GM10266 (cell line): Measurements from ENCODE around the gene ACTG2.
"Not testable (repeated sequence)": the region's sequence is repeated elsewhere in the genome, so short reads cannot be mapped to it uniquely, and the experiment has no call there.

Experiments
- DNase-seq: peaks from one replicate; pipeline ENCODE4 v3.0.0; 2012; ENCODE audit errors: extremely low spot score
- TF ChIP-seq, protein P1 (sequence below): IDR thresholded peaks from 2 replicates; pipeline ENCODE4 v1.5.1; 2012; ENCODE audit warnings: mild to moderate bottlenecking, low read depth; ENCODE audit not compliant: control insufficient read depth, insufficient read depth; ENCODE audit errors: missing control alignments

ACTG2 gene

GRCh38 chr2:73886357-73886756 is 6.5 kb upstream of the ACTG2 start:
- peak; percentile 25 for DNase-seq
- TF ChIP-seq, protein P1, sequence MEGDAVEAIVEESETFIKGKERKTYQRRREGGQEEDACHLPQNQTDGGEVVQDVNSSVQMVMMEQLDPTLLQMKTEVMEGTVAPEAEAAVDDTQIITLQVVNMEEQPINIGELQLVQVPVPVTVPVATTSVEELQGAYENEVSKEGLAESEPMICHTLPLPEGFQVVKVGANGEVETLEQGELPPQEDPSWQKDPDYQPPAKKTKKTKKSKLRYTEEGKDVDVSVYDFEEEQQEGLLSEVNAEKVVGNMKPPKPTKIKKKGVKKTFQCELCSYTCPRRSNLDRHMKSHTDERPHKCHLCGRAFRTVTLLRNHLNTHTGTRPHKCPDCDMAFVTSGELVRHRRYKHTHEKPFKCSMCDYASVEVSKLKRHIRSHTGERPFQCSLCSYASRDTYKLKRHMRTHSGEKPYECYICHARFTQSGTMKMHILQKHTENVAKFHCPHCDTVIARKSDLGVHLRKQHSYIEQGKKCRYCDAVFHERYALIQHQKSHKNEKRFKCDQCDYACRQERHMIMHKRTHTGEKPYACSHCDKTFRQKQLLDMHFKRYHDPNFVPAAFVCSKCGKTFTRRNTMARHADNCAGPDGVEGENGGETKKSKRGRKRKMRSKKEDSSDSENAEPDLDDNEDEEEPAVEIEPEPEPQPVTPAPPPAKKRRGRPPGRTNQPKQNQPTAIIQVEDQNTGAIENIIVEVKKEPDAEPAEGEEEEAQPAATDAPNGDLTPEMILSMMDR: no peak

DNA sequence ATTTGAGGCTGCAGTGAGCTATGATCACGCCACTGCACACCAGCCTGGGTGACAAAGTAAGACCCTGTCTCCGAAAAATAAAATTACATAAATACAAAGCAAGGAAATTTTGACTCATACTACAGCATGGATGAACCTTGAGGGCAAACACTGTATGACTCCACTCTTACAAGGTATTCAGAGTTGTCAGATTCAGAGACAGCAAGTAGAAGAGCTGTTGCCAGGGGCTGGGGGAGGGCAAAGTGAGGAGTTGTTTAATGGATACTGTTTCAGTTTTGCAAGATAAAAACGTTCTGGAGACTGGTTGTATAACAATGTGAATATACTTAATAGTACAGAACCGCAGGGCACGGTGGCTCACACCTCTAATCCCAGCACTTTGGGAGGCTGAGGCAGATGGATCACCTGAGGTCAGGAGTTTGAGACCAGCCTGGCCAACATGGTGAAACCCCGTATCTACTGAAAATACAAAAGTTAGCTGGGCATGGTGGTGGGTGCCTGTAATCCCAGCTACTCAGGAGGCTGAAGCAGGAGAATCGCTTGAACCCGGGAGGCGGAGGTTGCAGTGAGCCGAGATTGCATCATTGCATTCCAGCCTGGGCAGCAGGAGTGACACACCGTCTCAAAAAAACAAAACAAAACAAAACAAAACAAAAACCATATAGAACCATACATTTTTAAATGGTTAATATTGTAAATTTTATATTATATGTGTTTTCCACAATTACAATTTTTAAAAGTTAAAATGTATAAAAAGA is 5.0 kb upstream of the ACTG2 start:
- DNase-seq: not testable (repeated sequence)

GRCh38 chr2:73888388-73888787 is 4.4 kb upstream of the ACTG2 start:
- TF ChIP-seq, protein P1: no peak
- DNase-seq: no peak

- TF ChIP-seq, protein P1: no peak
- DNase-seq: no peak
These were observed 3.6 kb upstream of the ACTG2 start for GRCh38 chr2:73889206-73889605.

DNA sequence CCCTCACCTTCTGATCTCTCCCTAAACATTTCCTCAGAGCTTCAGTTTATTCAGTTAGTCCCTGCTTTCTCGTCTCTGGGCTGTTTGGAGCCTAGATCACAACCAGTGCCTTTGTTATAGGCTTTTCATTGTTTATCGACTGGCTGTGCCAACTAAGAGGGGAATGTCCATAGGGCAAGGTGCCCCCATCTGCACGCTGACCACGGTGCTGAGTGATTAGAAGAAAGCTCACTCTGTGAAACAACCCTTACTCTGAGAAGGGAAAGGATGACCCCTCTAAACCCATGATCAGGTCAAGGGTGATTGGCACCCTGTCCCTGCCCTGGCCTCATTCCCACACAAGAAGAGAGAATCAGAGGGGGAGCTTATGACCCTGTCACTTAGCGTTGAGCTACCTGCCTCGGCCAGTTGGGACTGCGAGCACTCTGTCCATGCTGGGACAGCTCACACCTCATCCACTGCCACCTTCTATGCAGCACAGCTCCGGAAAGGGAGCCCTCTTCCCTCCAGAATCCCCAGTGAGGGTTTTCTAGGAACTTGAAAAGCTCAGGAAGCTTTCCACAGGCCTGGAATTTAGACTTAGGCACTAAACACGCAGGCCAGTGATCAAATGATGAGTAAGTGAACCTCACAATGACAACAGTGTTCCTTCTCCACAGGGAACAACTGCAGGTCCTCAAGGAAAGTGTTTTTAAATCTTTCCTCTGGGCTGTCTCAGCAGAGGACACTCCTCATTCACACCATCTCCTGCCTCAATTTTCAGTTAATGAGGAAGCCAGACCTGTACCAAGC is 2.3 kb upstream of the ACTG2 start:
- TF ChIP-seq, protein P1: no peak
- DNase-seq: no peak

DNA sequence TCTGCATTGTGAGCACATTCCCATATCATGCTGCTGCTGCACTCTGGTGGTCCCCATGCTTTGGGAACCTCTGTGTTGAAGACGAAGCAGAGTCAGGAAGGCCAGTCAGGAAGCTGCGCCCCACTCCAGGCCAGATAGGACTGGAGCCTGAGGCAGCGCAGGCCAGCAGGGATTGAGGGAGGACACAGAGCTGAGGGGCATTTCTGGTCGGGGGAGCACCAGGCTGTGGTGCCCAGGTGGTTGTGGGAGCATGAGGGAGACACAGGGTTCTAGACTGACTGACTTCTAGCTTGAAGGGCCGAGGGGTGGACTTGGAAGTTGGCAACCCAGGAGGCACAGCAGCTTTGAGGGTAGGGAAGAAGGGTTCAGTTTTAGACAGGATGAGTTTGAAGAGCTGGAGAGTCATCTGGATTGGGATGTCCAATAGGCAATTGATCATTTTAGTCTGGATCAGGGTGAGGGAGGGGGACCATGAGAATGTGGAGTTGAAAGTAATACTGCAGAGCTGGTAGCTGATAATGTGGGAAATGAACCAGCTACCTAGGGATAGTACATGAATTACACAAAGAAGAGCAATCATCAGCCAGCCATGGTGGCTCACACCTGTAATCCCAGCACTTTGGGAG is 1.4 kb upstream of the ACTG2 start:
- DNase-seq: no peak
- TF ChIP-seq, protein P1: no peak

DNA sequence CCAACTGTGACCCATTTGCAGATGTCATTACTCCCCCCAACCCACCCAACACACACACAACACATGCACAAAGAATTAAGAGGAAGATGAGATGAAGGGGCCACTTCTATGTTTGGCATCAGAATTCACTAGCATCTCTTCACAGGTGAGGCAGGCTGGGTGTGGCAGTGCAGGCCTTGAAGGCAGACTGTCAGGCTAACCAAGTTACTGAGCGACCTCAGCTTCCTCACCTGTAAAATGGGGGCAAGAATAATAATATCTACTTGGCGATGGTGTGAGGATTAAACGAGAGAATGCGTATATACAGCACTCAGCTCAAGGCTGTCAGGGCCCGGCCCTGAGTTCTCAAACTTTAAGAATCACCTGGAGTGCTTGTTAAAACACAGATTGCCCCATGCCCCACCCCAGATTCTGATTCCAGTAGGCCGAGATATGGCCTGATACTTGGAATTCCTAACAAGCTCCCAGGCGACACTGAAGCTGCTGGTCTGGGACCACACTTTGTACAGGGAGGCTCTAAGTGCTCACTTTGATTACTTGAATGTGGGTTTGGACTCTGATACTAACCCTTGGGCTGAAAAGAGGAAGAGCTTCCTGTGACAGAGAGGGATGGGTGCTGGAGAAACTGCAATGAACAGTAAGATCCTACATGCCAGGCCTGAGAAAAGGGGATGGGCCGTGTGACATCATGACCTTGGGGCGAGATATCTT is 1.1 kb downstream of the ACTG2 start:
- TF ChIP-seq, protein P1: no peak
- no peak for DNase-seq
